Neural cell (in vitro differentiated cells): ENCODE data around the gene PLET1.
A peak's percentile ranks its signal among the peaks of the same experiment; 100 is the strongest.

Experiments
- CTCF ChIP-seq: fragments of 450-650 bp; IDR thresholded peaks from 2 replicates; pipeline ENCODE4 v1.5.1; 2014; ENCODE audit warnings: antibody characterized with exemption, mild to moderate bottlenecking, moderate library complexity; ENCODE audit not compliant: poor library complexity, severe bottlenecking
- EZH2 ChIP-seq: fragments of 200-600, 300-800 bp; shearing (Covaris generic), sonication (generic); IDR thresholded peaks from 2 replicates; pipeline ENCODE4 v1.6.1; 2014; ENCODE audit warnings: antibody characterized with exemption, low read length, borderline replicate concordance, mild to moderate bottlenecking; ENCODE audit not compliant: insufficient read depth, poor library complexity, severe bottlenecking
- RAD21 ChIP-seq: fragments of 450-650 bp; conservative IDR thresholded peaks from 2 replicates; pipeline ENCODE4 v1.6.1; 2014; ENCODE audit warnings: antibody characterized with exemption, mild to moderate bottlenecking, moderate library complexity
- REST ChIP-seq: IDR thresholded peaks from 2 replicates; pipeline ENCODE4 v1.6.1; 2012; ENCODE audit warnings: borderline replicate concordance
- TAF1 ChIP-seq: IDR thresholded peaks from 2 replicates; pipeline ENCODE4 v1.6.1; 2012; ENCODE audit warnings: low read depth

DNA sequence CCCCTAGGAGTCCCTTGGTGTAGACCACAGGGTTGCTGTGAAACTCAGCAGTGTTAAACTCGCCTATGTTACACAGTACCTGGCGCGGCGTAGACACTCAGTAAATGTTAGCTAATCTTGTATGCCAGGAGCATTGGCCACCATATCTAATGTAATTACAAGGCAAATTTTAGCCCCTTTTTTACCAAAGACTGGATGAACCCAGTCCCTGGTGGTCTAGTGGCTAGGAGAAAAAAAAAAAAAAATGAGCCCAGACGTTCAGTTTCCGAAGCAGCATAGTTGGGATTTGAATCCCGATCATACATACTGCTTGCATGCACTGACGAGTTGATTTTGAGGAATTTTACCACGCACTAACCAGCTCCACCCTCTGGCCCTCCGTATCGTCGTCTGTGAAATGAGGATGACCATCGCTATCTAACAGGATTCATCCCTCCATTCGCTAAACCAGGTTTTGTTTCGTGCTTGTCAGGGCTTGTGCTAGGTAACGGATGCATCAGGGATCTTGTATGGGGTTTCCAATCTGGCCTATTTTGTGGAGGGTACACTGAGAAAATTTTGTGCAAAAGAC, 33.7 kb downstream of the PLET1 start:
- TF ChIP-seq RAD21 (peak; percentile 3), CTCF (peak; percentile 16), TAF1 (no peak), EZH2 (no peak), REST (no peak)
